BLaER1 treated with 17β-estradiol and CSF1 and Interleukin-3, amounts not matched to agents 10 nM and 100 nM (cell line): ENCODE measurements around the gene CCR3.
A peak's percentile ranks its signal among the peaks of the same experiment; 100 is the strongest.

ENCODE experiments used
- H3K27ac ChIP-seq, 11 experiments: shearing (Covaris generic); formaldehyde crosslinking; 2 replicates each; pipeline ENCODE4 v1.8.1; 2022
- H3K27me3 ChIP-seq, 11 experiments: shearing (Covaris generic); formaldehyde crosslinking; 2 replicates each; pipeline ENCODE4 v1.8.1; 2022
- H3K36me3 ChIP-seq, 11 experiments: shearing (Covaris generic); formaldehyde crosslinking; 2 replicates each; pipeline ENCODE4 v1.8.1; 2022
- H3K4me1 ChIP-seq, 10 experiments: shearing (Covaris generic); formaldehyde crosslinking; 2 replicates each; pipeline ENCODE4 v1.8.1; 2022
- H3K4me2 ChIP-seq, 11 experiments: shearing (Covaris generic); formaldehyde crosslinking; 2 replicates each; pipeline ENCODE4 v1.8.1; 2022
- H3K4me3 ChIP-seq, 10 experiments: shearing (Covaris generic); formaldehyde crosslinking; 2 replicates each; pipeline ENCODE4 v1.8.1; 2022
- H3K9ac ChIP-seq, 11 experiments: shearing (Covaris generic); formaldehyde crosslinking; 2 replicates each; pipeline ENCODE4 v1.8.1; 2022
- H3K9me3 ChIP-seq, 11 experiments: shearing (Covaris generic); formaldehyde crosslinking; replicated peaks in 1 of 11; 2 replicates each; pipeline ENCODE4 v1.8.1; 2022
- H4K20me1 ChIP-seq, 11 experiments: shearing (Covaris generic); formaldehyde crosslinking; 2 replicates each; pipeline ENCODE4 v1.8.1; 2022
- Cebpa-rat ChIP-seq, 11 experiments: shearing (Covaris generic); IDR thresholded peaks; 2 replicates each; pipeline ENCODE4 v1.8.1; 2022

The CCR3 gene

DNA sequence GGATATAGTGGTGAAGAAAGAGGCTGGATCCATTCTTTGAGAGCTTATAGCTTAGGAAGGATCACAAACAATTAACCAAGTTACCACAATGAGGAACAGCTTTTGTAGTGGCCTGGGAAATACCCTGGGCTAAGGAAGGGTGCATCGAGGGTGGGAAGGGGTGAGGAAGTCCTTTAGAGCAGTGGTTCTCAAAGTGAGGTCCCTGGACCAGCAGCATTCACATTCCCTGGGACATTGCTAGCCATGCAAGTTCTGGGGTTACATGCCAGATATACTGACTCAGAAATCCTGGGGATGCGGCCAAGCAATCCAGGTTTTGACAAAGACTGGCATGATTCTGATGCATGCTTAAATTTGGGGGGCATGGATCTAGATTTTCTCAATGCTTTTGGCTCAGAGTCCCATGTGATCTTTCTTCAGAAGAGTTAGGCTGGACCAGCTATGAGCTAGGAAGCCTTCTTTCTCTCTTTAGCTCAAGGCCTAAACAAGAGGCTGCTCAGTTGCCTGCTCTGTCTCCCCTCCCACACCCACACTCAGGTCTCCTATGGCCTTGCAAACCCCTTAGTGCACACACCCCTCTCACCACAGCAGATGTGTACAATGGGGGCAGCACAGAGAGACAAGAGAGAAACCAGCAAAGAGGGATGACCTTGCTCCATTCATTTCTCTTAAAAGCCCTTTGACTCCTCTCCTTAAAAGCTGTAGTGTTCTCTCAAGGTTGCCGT, 32.4 kb upstream of the CCR3 start:
- Histone ChIP-seq H4K20me1 (no peaks in the 10 kb centered on the region; a peak in 1 of 22 replicates), H3K9me3 (peaks cover 0 to 3% (median 0%) of the 10 kb centered on the region in 11 experiments; a peak in 3 of 22 replicates), H3K27ac (peak overlapping the region in 9 of 11 experiments; percentile 58 to 95 (median 85); a peak in 17 of 22 replicates), H3K36me3 (peaks cover 0 to 24% (median 0%) of the 10 kb centered on the region in 11 experiments; a peak in 10 of 22 replicates), H3K4me2 (peak overlapping the region in 7 of 11 experiments; percentile 12 to 99 (median 89); a peak in 11 of 22 replicates), H3K4me3 (no peak overlapping the region), H3K4me1 (peaks cover 24 to 92% (median 66%) of the 10 kb centered on the region in 10 experiments), H3K9ac (peak overlapping the region in 5 of 11 experiments; percentile 51 to 93 (median 80); a peak in 6 of 22 replicates), H3K27me3 (no peaks in the 10 kb centered on the region)
- TF ChIP-seq Cebpa-rat (IDR thresholded peaks at IDR 0.05), result no peak

DNA sequence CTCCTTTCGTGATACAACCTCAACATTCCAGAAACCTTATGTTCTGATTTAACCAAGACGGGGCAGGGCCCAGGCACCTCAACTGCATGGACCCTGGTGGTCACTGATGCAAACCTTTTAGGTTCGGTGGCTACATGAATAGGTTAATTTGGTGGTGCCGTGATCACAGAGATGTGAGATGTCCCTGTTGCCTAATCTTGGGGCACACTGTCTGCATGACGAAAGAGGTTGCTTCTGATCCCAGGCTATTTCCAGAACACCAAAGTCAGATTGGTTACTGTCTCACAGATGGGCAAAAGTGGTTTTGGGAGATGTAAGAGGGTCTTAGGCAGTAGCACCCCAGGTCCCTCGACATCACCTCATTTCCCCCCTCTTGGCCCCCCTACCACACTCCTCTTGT, 30.2 kb upstream of the CCR3 start:
- peaks cover 24 to 91% (median 62%) of the 10 kb centered on the region in 10 experiments for H3K4me1 ChIP-seq
- peak overlapping the region in 7 of 11 experiments; percentile 48 to 99 (median 78); a peak in 12 of 22 replicates for H3K4me2 ChIP-seq
- H3K27ac ChIP-seq, result peak overlapping the region in 5 of 11 experiments; percentile 49 to 67 (median 52); a peak in 6 of 22 replicates
- H3K27me3 ChIP-seq, result no peaks in the 10 kb centered on the region
- peaks cover 0 to 3% (median 0%) of the 10 kb centered on the region in 11 experiments; a peak in 3 of 22 replicates for H3K36me3 ChIP-seq
- no peaks in the 10 kb centered on the region for H3K9me3 ChIP-seq
- no peaks in the 10 kb centered on the region for H4K20me1 ChIP-seq
- no peak for TF ChIP-seq Cebpa-rat (IDR thresholded peaks at IDR 0.05)
- H3K4me3 ChIP-seq, result no peak overlapping the region
- no peak overlapping the region for H3K9ac ChIP-seq

DNA sequence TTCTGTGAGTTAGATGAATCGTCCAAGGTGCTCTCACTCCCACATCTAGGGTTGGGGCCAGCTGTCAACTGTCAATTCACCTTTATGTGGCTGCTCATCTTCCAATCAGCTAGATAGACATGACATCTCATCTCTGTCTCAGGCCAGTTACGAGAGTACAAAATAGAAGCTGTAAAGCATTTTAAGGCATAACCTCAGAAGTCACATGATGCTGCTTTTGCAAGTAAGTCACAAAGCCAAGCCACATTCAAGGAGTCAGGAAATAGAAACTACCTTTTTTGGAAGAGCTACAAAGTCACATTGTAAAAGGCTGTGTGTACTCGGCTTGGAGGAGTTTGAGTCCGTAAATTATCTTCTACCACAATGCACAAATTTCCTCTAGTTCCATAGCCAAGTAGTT, 29.1 kb upstream of the CCR3 start:
- H4K20me1 ChIP-seq, result no peaks in the 10 kb centered on the region
- no peaks in the 10 kb centered on the region for H3K27me3 ChIP-seq
- no peak for TF ChIP-seq Cebpa-rat (IDR thresholded peaks at IDR 0.05)
- H3K9me3 ChIP-seq, result peaks cover 0 to 7% (median 0%) of the 10 kb centered on the region in 11 experiments; a peak in 3 of 22 replicates
- H3K9ac ChIP-seq, result peak overlapping the region in 2 of 11 experiments; percentile 5 to 20; a peak in 5 of 22 replicates
- H3K4me2 ChIP-seq, result peak overlapping the region; percentile 32 to 99 (median 64)
- peaks cover 17 to 85% (median 51%) of the 10 kb centered on the region in 10 experiments for H3K4me1 ChIP-seq
- H3K4me3 ChIP-seq, result no peak overlapping the region
- H3K27ac ChIP-seq, result peak overlapping the region in 7 of 11 experiments; percentile 8 to 67 (median 52); a peak in 11 of 22 replicates
- no peaks in the 10 kb centered on the region for H3K36me3 ChIP-seq

- H3K4me2 ChIP-seq, result peak overlapping the region in 5 of 11 experiments; percentile 65 to 99 (median 80); a peak in 10 of 22 replicates
- H3K4me3 ChIP-seq, result no peak overlapping the region
- peak overlapping the region in 5 of 11 experiments; percentile 24 to 67 (median 49); a peak in 7 of 22 replicates for H3K27ac ChIP-seq
- no peaks in the 10 kb centered on the region for H4K20me1 ChIP-seq
- H3K9me3 ChIP-seq, result peaks cover 0 to 24% (median 10%) of the 10 kb centered on the region in 11 experiments; a peak in 17 of 22 replicates
- no peak for TF ChIP-seq Cebpa-rat (IDR thresholded peaks at IDR 0.05)
- H3K9ac ChIP-seq, result peak overlapping the region in 1 of 11 experiments; percentile 31; a peak in 2 of 22 replicates
- H3K36me3 ChIP-seq, result no peaks in the 10 kb centered on the region
- peaks cover 9 to 71% (median 35%) of the 10 kb centered on the region in 10 experiments for H3K4me1 ChIP-seq
- no peaks in the 10 kb centered on the region for H3K27me3 ChIP-seq
These were observed 27.4 kb upstream of the CCR3 start for GRCh38 chr3:46214751-46215352.

DNA sequence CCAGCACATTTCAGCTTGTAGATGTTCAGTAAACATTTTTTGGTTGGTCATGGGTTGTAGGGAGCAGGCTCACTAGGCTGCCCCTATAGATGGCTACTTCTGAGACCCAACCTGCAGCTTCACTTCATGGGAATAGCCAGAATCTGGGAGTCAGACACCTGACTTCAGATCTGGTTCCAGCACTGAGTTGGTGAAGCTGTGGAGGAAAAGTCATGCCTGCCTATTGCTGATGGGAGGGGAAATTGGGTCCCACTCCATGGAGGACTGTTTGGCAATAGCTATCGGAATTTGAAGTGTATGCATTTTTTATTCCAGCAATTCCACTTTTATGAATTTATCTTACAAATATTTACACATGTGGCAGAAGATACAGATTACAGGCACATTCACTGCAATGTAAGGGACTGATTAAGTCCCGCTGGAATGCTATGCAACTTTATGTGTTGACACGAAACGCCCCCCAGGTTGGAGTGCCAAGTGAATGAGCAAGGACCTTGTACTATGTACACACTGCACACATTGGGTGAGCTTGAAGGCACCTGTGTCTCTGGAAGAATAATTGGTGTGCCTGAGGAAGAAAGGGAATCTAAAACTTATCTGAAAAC, 26.3 kb upstream of the CCR3 start:
- no peaks in the 10 kb centered on the region for H3K36me3 ChIP-seq
- H3K4me3 ChIP-seq, result no peak overlapping the region
- peak overlapping the region in 4 of 11 experiments; percentile 22 to 99 (median 79); a peak in 5 of 22 replicates for H3K4me2 ChIP-seq
- H3K9me3 ChIP-seq, result peaks cover 0 to 31% (median 15%) of the 10 kb centered on the region in 11 experiments; a peak in 17 of 22 replicates
- H3K27ac ChIP-seq, result no peak overlapping the region
- no peak for TF ChIP-seq Cebpa-rat (IDR thresholded peaks at IDR 0.05)
- H3K4me1 ChIP-seq, result peaks cover 10 to 71% (median 35%) of the 10 kb centered on the region in 10 experiments
- H4K20me1 ChIP-seq, result no peaks in the 10 kb centered on the region
- no peak overlapping the region for H3K9ac ChIP-seq
- H3K27me3 ChIP-seq, result no peaks in the 10 kb centered on the region

DNA sequence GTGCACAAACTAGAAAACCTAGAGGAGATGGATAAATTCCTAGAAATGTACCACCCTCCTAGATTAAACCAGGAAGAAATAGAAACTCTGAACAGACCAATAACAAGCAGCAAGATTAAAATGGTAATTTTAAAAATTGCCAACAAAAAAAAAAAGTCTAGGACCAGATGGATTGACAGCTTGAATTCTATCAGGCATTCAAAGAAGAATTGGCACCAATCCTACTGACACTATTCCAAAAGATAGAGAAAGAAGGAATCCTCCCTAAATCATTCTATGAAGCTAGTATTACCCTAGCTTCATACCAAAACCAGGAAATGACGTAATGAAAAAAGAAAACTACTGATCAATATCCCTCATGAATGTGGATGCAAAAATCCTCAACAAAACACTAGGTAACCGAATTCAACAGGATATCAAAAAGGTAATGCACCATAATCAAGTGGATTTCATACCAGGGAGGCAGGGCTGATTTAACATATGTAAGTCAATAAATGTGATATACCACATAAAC, 24.0 kb upstream of the CCR3 start:
- Histone ChIP-seq H3K4me2 (no peak overlapping the region), H3K27ac (no peak overlapping the region), H3K4me3 (no peak overlapping the region), H3K9ac (no peak overlapping the region), H3K27me3 (no peaks in the 10 kb centered on the region), H4K20me1 (no peaks in the 10 kb centered on the region), H3K4me1 (peaks cover 28 to 70% (median 45%) of the 10 kb centered on the region in 10 experiments), H3K36me3 (no peaks in the 10 kb centered on the region), H3K9me3 (peaks cover 0 to 31% (median 15%) of the 10 kb centered on the region in 11 experiments; a peak in 17 of 22 replicates)
- no peak for TF ChIP-seq Cebpa-rat (IDR thresholded peaks at IDR 0.05)

DNA sequence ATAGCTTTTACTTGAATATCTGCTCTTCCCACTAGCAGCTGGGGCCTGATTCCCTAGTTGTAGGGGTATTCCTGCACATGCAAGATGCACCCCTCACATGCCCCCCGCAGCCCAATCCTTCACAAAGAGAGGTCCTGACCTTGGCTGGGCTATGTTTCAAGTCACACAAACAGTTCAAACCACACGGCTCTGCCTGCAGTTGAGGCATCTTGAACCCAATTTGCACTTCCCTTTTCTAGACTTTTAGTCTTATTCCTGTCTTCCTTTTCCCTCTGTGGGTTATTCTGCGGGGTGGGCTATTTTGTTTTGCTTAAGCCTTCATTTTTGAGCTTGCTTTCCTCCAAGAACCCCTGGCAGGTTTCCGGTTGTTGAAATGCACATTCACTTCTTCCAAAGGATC, 20.9 kb upstream of the CCR3 start:
- Histone ChIP-seq H3K4me3 (peak overlapping the region in 1 of 10 experiments; percentile 16; a peak in 2 of 20 replicates), H3K4me2 (peak overlapping the region; percentile 57 to 94 (median 77)), H3K27me3 (no peaks in the 10 kb centered on the region), H3K36me3 (no peaks in the 10 kb centered on the region), H3K4me1 (peaks cover 23 to 65% (median 43%) of the 10 kb centered on the region in 10 experiments), H4K20me1 (no peaks in the 10 kb centered on the region), H3K27ac (peak overlapping the region in 10 of 11 experiments; percentile 51 to 92 (median 82); a peak in 19 of 22 replicates), H3K9me3 (peaks cover 7 to 39% (median 20%) of the 10 kb centered on the region in 11 experiments; a peak in 19 of 22 replicates), H3K9ac (peak overlapping the region in 9 of 11 experiments; percentile 14 to 78 (median 65); a peak in 13 of 22 replicates)
- TF ChIP-seq Cebpa-rat (IDR thresholded peaks at IDR 0.05), result no peak

DNA sequence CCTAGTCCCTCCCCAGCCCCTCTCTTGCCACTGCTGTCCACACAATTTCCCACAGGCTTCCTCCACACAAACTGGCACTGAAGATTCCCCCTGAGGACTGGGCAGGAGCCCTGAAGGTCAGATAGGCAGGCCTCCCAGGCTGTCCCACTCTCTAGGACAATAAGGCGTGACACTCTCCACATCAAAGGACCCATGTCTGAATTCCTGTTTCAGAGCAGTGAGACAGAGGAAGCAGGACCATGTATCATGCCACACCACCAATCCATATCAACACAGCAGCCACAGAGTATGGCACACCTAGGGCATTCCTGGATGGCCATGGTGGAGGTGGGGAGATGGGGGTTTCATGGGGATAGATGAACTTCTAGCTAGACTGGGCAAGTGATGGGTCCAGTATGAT, 20.3 kb upstream of the CCR3 start:
- Histone ChIP-seq H3K27me3 (no peaks in the 10 kb centered on the region), H3K4me1 (peaks cover 23 to 65% (median 47%) of the 10 kb centered on the region in 10 experiments), H3K9me3 (peaks cover 13 to 44% (median 25%) of the 10 kb centered on the region in 11 experiments; a peak in 19 of 22 replicates), H3K4me3 (peak overlapping the region in 2 of 10 experiments; percentile 2 to 16; a peak in 2 of 20 replicates), H3K4me2 (peak overlapping the region; percentile 57 to 94 (median 77)), H3K36me3 (no peaks in the 10 kb centered on the region), H4K20me1 (no peaks in the 10 kb centered on the region), H3K27ac (peak overlapping the region; percentile 5 to 92 (median 80); a peak in 19 of 22 replicates), H3K9ac (peak overlapping the region in 9 of 11 experiments; percentile 14 to 78 (median 65); a peak in 15 of 22 replicates)
- no peak for TF ChIP-seq Cebpa-rat (IDR thresholded peaks at IDR 0.05)
